DOHH2 (cell line): Measurements from ENCODE around the gene PLB1.

Experiments used
- EZH2phosphoT487 ChIP-seq: fragments of 200-600 bp; sonication (generic); IDR thresholded peaks from 2 replicates; pipeline ENCODE4 v1.6.1; 2017; ENCODE audit warnings: borderline replicate concordance, mild to moderate bottlenecking, antibody characterized with exemption, low read length, moderate library complexity, mixed read lengths
- TF ChIP-seq, protein P1 (sequence below): fragments of 200-600 bp; sonication (generic); IDR thresholded peaks from one replicate; pipeline ENCODE4 v1.5.1; 2014; ENCODE audit warnings: antibody characterized with exemption, mild to moderate bottlenecking, low read depth, low read length; ENCODE audit not compliant: poor library complexity, severe bottlenecking

- TF ChIP-seq, protein P1, sequence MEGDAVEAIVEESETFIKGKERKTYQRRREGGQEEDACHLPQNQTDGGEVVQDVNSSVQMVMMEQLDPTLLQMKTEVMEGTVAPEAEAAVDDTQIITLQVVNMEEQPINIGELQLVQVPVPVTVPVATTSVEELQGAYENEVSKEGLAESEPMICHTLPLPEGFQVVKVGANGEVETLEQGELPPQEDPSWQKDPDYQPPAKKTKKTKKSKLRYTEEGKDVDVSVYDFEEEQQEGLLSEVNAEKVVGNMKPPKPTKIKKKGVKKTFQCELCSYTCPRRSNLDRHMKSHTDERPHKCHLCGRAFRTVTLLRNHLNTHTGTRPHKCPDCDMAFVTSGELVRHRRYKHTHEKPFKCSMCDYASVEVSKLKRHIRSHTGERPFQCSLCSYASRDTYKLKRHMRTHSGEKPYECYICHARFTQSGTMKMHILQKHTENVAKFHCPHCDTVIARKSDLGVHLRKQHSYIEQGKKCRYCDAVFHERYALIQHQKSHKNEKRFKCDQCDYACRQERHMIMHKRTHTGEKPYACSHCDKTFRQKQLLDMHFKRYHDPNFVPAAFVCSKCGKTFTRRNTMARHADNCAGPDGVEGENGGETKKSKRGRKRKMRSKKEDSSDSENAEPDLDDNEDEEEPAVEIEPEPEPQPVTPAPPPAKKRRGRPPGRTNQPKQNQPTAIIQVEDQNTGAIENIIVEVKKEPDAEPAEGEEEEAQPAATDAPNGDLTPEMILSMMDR = no peak
- TF ChIP-seq EZH2phosphoT487 = no peak
Observed at GRCh38 chr2:28580078-28580477, 84.2 kb downstream of the PLB1 start.
